Ovary (tissue), 9 donors: ENCODE data around the gene SH3PXD2B. TPM values are rescaled to one million over a fixed set of nuclear protein-coding genes. Genes with fewer than 3 reads are reported as not detected.

Experiments used
- DNase-seq, 5 donors: peaks; one replicate each; pipeline ENCODE4 v3.0.0-alpha.2; 2019 to 2020
- H3K27ac ChIP-seq, 2 donors: fragments of 200-600 bp; one replicate each; pipeline versions ENCODE4 v1.5.1 to v1.8.0; 2019 to 2022
- H3K27me3 ChIP-seq: fragments of 200-600 bp; one replicate; pipeline ENCODE4 v1.8.0; 2022
- H3K36me3 ChIP-seq: fragments of 200-600 bp; sonication (generic); one replicate; pipeline ENCODE4 v1.5.1; 2019
- H3K4me1 ChIP-seq: one replicate; pipeline ENCODE4 v1.8.1; 2013; ENCODE audit warnings: mild to moderate bottlenecking, moderate library complexity; ENCODE audit not compliant: insufficient read depth
- H3K4me3 ChIP-seq: fragments of 200-600 bp; sonication (generic); one replicate; pipeline ENCODE4 v1.5.1; 2017
- H3K9me3 ChIP-seq, 2 donors: fragments of 200-600 bp in 1 of 2; sonication (generic) in 1 of 2; one replicate each; pipeline versions ENCODE4 v1.5.1 to v1.8.1; 2013 to 2019; ENCODE audit warnings: mild to moderate bottlenecking in 1 of 2, moderate library complexity in 1 of 2
- EP300 ChIP-seq: sonication (generic); formaldehyde crosslinking; IDR thresholded peaks from one replicate; pipeline ENCODE4 v1.6.1; 2017; ENCODE audit warnings: antibody characterized with exemption
- POLR2A ChIP-seq: fragments of 450-650 bp; IDR thresholded peaks from one replicate; pipeline ENCODE4 v1.6.1; 2017; ENCODE audit warnings: antibody characterized with exemption, mild to moderate bottlenecking, moderate library complexity
- WGBS, 3 donors: extraction: QIAGEN DNeasy Blood & Tissue Kit in 1 of 3; methylation state at CpG; one replicate each; pipeline versions ENCODE4 v1.1.5 to v1.1.7; 2013 to 2017; 5-methylcytosine and 5-hydroxymethylcytosine counted together
- intact Hi-C, 4 donors: fragments of 100-400 bp; cut with DNase I; formaldehyde crosslinking; loops; one replicate each; pipeline versions ENCODE4 v1.11.0 to v1.15.1; 2022 to 2023
- polyA plus RNA-seq, 2 donors: library from polyadenylated mRNA; stranded (reverse); fragments of 200-250 nt in 1 of 2; fragments of 350-450 nt in 1 of 2; fragmentation: Illumina TruSeq in 1 of 2; extraction: RNeasy Lipid Tissue Mini Kit (QIAGEN cat#74804) in 1 of 2; gene quantifications; one replicate each; pipeline ENCODE4 v1.2.3, GENCODE V29; 2013 to 2014
- total RNA-seq, 7 donors: library from RNA; depleted of rRNA in 2 of 7; stranded (reverse); fragments of >200 nt in 2 of 7; fragmentation: NEBNext Ultra II Directional in 3 of 7; extraction: Animal tissue kit (Norgen Biotek cat#: 25700) in 3 of 7; gene quantifications; one replicate each; pipeline versions ENCODE4 v1.1.0 to v1.2.4, GENCODE V29; 2016 to 2023
- TF ChIP-seq, protein P1 (sequence below), 3 donors: fragments of 450-650 bp in 2 of 3; fragments of 200-600 bp in 1 of 3; IDR thresholded peaks; one replicate each; pipeline versions ENCODE4 v1.5.1 to v1.8.0; 2016 to 2022; ENCODE audit warnings: antibody characterized with exemption in 3 of 3, mild to moderate bottlenecking in 1 of 3
- donor health status: DM: no; HTN: no; CAD: no; lungs with moderate emphysema.
- donor health status: DM: no; HTN: no; CAD: no.
- donor health status: Bipolar disorder and iron deficiency.
- donor health status: DM: yes; HTN: yes; CAD: no.
- donor health status: DM: no; HTN: no; CAD: no.
- donor health status: DM: yes; HTN: yes; CAD: no.

The SH3PXD2B gene
- total and polyA plus RNA-seq, 9 donors: 13.0 to 71.8 (median 49.9) TPM

DNA sequence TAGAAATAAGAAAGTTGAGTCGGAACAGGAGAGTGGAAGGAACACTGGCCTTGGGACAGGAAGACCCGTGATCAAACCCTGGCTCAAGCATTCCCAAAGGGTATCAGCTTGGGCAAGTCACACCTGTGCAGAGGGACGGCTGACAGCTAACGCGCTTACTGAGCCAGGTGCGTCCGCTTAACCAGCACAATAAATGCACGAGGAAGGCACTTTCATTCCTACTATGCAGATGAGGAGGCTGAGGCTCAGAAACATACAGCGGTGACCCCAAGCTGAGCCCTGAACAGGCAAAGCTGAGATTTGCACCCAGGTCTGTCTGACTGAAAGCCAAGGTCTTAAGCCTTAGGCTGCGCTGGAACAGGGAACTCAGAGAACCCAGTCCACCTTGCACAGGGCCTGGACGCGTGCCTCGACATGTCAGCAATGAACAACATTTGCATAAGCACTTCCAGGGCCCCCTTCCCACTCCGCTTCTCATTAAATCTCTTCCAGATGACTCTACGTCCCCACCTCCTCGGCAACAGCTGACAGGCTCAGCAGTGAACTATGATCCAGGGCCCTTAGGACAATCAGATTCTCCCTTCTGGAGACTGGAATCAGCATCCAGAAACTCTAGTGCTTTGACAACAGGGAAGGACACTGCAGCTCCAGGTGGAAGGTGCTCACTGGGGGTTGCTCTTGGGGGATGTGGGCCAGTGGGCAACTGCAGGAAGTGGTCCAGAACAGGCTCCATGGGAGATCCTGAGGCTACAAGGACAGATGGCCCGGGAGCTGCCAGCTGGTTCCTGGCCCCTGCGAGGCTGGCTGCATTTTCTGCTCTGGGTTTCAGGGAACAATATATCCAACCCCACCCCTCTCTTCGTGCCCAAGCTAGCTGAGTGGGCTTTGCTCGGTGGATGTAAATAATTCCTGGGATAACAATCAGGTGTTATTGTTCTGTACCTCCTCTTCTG lies 35.2 kb downstream of the SH3PXD2B start:
- Histone ChIP-seq H3K36me3 (no peaks in the 10 kb centered on the region), H3K4me3 (no peak overlapping the region), H3K27ac (peak overlapping the region; percentile 81 to 94), H3K9me3 (no peaks in the 10 kb centered on the region), H3K4me1 (peaks cover 43% of the 10 kb centered on the region), H3K27me3 (no peaks in the 10 kb centered on the region)
- intact Hi-C loops: loop anchor here in 2 of 4 donors (5.0 kb wide), 1 partner anchor 33 kb away; the partner anchor contains the start of gene SH3PXD2B (in 2 of the 2)
- TF ChIP-seq POLR2A: no peak
- TF ChIP-seq, protein P1, sequence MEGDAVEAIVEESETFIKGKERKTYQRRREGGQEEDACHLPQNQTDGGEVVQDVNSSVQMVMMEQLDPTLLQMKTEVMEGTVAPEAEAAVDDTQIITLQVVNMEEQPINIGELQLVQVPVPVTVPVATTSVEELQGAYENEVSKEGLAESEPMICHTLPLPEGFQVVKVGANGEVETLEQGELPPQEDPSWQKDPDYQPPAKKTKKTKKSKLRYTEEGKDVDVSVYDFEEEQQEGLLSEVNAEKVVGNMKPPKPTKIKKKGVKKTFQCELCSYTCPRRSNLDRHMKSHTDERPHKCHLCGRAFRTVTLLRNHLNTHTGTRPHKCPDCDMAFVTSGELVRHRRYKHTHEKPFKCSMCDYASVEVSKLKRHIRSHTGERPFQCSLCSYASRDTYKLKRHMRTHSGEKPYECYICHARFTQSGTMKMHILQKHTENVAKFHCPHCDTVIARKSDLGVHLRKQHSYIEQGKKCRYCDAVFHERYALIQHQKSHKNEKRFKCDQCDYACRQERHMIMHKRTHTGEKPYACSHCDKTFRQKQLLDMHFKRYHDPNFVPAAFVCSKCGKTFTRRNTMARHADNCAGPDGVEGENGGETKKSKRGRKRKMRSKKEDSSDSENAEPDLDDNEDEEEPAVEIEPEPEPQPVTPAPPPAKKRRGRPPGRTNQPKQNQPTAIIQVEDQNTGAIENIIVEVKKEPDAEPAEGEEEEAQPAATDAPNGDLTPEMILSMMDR (IDR thresholded peaks at IDR 0.05): no peak
- no peak for TF ChIP-seq EP300
- DNase-seq: peak in 1 of 5 donors; percentile 45
- 42 to 56% (median 46%) methylated on average over 20 of the region's 20 CpGs for WGBS, 3 donors

DNA sequence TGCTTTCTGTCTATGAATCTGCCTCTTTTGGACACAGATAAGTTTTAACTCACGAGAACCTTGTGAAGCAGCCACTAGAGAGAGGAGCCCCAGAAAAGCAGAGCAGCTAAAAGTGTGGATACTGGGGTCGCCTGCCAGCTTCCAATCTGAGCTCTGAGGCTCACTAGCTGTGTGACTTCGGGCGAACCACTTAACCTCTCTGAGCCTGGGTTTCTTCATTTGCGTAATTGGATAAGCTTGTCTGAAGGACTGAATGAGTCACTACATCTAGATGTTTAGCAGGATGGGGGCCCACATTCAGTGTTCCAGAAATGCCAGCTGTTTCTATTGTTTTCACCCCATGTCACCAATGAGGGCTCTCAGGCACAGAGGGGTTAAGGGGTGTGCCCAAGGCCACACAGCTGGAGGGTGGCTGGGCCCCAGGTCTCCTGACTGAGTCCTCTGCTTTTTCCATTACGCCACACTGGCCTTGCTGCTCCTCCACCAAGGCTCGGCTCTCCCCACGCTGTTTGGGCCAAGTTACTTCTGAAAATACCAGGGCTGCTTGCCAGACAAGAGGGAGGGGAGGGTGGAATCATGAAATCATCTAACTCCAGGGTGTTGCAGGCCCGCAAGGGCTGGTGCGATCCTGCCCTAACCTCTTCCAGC lies 36.2 kb downstream of the SH3PXD2B start:
- Histone ChIP-seq H3K4me1 (peaks cover 47% of the 10 kb centered on the region), H3K27me3 (no peaks in the 10 kb centered on the region)
- intact Hi-C loops: loop anchor here in 2 of 4 donors (5.0 kb wide), 1 partner anchor 34 kb away; the partner anchor contains the start of gene SH3PXD2B (in 2 of the 2)

DNA sequence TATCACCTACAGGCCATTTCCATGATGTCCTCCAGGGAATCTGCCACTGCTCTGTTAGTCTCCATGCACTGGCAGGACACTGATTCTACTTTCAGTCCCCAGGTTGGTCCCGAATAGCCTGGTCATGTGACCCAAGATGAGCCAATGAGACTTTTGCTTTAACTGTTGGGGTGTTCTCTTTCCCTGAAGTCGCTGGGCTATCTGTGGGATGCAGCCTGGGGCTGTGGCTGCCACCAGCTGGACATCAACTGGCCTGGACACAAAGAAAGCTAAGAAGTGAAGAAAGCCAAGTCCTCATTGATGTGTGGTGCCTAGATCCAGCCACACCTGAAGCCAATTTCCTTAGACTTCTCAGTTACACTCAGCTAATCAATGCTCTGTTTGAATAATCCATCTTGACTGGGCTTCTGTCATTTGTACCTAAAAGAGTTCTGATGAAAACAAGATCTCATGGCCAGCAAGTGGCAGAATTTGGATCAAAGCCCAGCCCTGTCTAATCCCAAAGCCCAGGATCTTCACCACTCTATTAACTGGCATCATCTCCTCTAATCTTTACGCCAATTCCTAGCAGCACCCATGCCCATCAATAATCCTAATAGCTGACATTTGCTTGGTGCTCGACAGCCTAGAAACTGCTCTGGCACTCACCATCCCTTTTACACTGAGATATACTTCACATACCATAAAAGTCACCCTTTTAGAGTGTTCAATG lies 37.0 kb downstream of the SH3PXD2B start:
- DNase-seq: peak in 1 of 5 donors; percentile 16
- intact Hi-C loops: loop anchor here in 2 of 4 donors (5.0 kb wide), 1 partner anchor 35 kb away; the partner anchor contains the start of gene SH3PXD2B (in 2 of the 2)
- peak overlapping the region; percentile 81 to 94 for H3K27ac ChIP-seq

More for the DNA sequence above, 36.2 kb downstream of the SH3PXD2B start:
- TF ChIP-seq, protein P1 (IDR thresholded peaks at IDR 0.05): no peak
- TF ChIP-seq POLR2A (peak; percentile 32), EP300 (peak; percentile 93)
- no peaks in the 10 kb centered on the region for H3K36me3 ChIP-seq
- H3K9me3 ChIP-seq: no peaks in the 10 kb centered on the region
- DNase-seq: peak; percentile 93 to 98 (median 96)
- H3K27ac ChIP-seq: peak overlapping the region; percentile 81 to 94
- no peak overlapping the region for H3K4me3 ChIP-seq
- 15 to 21% (median 16%) methylated on average over 10 of the region's 10 CpGs for WGBS, 3 donors

More for the DNA sequence above, 37.0 kb downstream of the SH3PXD2B start:
- Histone ChIP-seq H3K4me1 (peaks cover 55% of the 10 kb centered on the region), H3K27me3 (no peaks in the 10 kb centered on the region), H3K9me3 (no peaks in the 10 kb centered on the region), H3K4me3 (no peak overlapping the region), H3K36me3 (no peaks in the 10 kb centered on the region)
- no peak for TF ChIP-seq POLR2A
- no peak for TF ChIP-seq EP300
- TF ChIP-seq, protein P1 (IDR thresholded peaks at IDR 0.05): no peak
- 76 to 85% (median 76%) methylated on average over 4 of the region's 4 CpGs for WGBS, 3 donors
